Spinal cord (tissue), 10 donors: Measurements from ENCODE around the gene ADAMTS19. TPM values are rescaled to one million over a fixed set of nuclear protein-coding genes. Genes with fewer than 3 reads are reported as not detected.

Source experiments
- DNase-seq, 6 donors: peaks; one replicate each; pipeline versions ENCODE4 v3.0.0 to v3.0.0-alpha.2; 2013 to 2015; ENCODE audit warnings: low spot score in 6 of 6, low read depth in 4 of 6
- H3K27ac ChIP-seq: one replicate; pipeline ENCODE4 v1.5.1; 2013; ENCODE audit warnings: low read depth, low read length, control low read depth
- H3K27me3 ChIP-seq: one replicate; pipeline ENCODE4 v1.6.1; 2013; ENCODE audit warnings: low read length; ENCODE audit not compliant: control insufficient read depth, insufficient read depth
- H3K36me3 ChIP-seq: one replicate; pipeline ENCODE4 v1.6.1; 2013; ENCODE audit warnings: low read length; ENCODE audit not compliant: control insufficient read depth, insufficient read depth
- H3K4me1 ChIP-seq: one replicate; pipeline ENCODE4 v1.6.1; 2013; ENCODE audit warnings: low read length; ENCODE audit not compliant: control insufficient read depth, insufficient read depth
- H3K4me3 ChIP-seq: one replicate; pipeline ENCODE4 v1.5.1; 2013; ENCODE audit warnings: low read depth, low read length, control low read depth
- H3K9me3 ChIP-seq: one replicate; pipeline ENCODE4 v1.6.1; 2013; ENCODE audit warnings: low read length; ENCODE audit not compliant: control insufficient read depth, insufficient read depth
- WGBS: methylation state at CpG from one replicate; pipeline ENCODE4 v1.1.5; 2013; ENCODE audit warnings: missing lambda C conversion rate; ENCODE audit not compliant: insufficient coverage; 5-methylcytosine and 5-hydroxymethylcytosine counted together
- polyA plus RNA-seq, 2 donors: library from polyadenylated mRNA; unstranded; fragments of 120-200 nt; gene quantifications; one replicate each; pipeline ENCODE4 v1.2.1, GENCODE V29; 2013; ENCODE audit not compliant: insufficient read length in 2 of 2
- total RNA-seq, 2 donors: library from RNA; depleted of rRNA in 1 of 2; stranded (reverse); fragments of 120-200 nt in 1 of 2; fragments of >200 nt in 1 of 2; gene quantifications; one replicate each; pipeline versions ENCODE4 v1.2.3 to v1.2.4, GENCODE V29; 2013 to 2014
- donor health status: healthy.

Gene ADAMTS19
- total and polyA plus RNA-seq, 4 donors = 0.87 to 7.5 (median 2.2) TPM

GRCh38 chr5:129770024-129770820, 310.1 kb downstream of the ADAMTS19 start:
- H3K9me3 ChIP-seq = no peaks in the 10 kb centered on the region
- H3K4me1 ChIP-seq = no peaks in the 10 kb centered on the region
- no peak for DNase-seq
- no peaks in the 10 kb centered on the region for H3K36me3 ChIP-seq
- WGBS = 96% methylated on average over 4 of the region's 5 CpGs
- no peak overlapping the region for H3K27ac ChIP-seq
- H3K27me3 ChIP-seq = no peaks in the 10 kb centered on the region
- no peak overlapping the region for H3K4me3 ChIP-seq

- WGBS = 32% methylated on average over 7 of the region's 9 CpGs
- H3K27me3 ChIP-seq = no peaks in the 10 kb centered on the region
- H3K4me3 ChIP-seq = no peak overlapping the region
- H3K27ac ChIP-seq = no peak overlapping the region
- no peaks in the 10 kb centered on the region for H3K36me3 ChIP-seq
- H3K9me3 ChIP-seq = no peaks in the 10 kb centered on the region
- H3K4me1 ChIP-seq = no peaks in the 10 kb centered on the region
- peak; percentile 44 to 93 (median 56) for DNase-seq
Measured at GRCh38 chr5:129771058-129771838, 311.1 kb downstream of the ADAMTS19 start.

GRCh38 chr5:129773376-129773775, 313.3 kb downstream of the ADAMTS19 start:
- WGBS = no CpG with 5 or more reads among the region's 5 CpGs
- Histone ChIP-seq H3K9me3 (peaks cover 2% of the 10 kb centered on the region), H3K27ac (no peak overlapping the region), H3K36me3 (no peaks in the 10 kb centered on the region), H3K4me3 (no peak overlapping the region), H3K4me1 (no peaks in the 10 kb centered on the region), H3K27me3 (no peaks in the 10 kb centered on the region)
- DNase-seq = no peak

GRCh38 chr5:129781594-129781993, 321.5 kb downstream of the ADAMTS19 start:
- Histone ChIP-seq H3K4me1 (no peaks in the 10 kb centered on the region), H3K27me3 (no peaks in the 10 kb centered on the region), H3K9me3 (peaks cover 2% of the 10 kb centered on the region), H3K4me3 (no peak overlapping the region), H3K36me3 (no peaks in the 10 kb centered on the region), H3K27ac (no peak overlapping the region)
- 83% methylated on average over 1 of the region's 2 CpGs for WGBS
- no peak for DNase-seq
